Activated T-cell treated with anti-CD3 and anti-CD28 coated beads, Interleukin-2, amount 50 U/mL, for 72 hours (primary cell): Measurements from ENCODE around the gene C1QTNF2. TPM values are rescaled to one million over a fixed set of nuclear protein-coding genes. Genes with fewer than 3 reads are reported as not detected.
"Not testable (repeated sequence)": the region's sequence is repeated elsewhere in the genome, so short reads cannot be mapped to it uniquely, and the experiment has no call there.

Source experiments
- ATAC-seq, 2 donors: fragments of 150-1000 bp; cut with Tn5 transposase; replicated peaks in 1 of 2; 2 replicates each; pipeline ENCODE4 v1.10.0; 2021; ENCODE audit warnings: moderate library complexity in 2 of 2, mild to moderate bottlenecking in 1 of 2
- DNase-seq, 2 donors: peaks; one replicate each; pipeline ENCODE4 v3.0.0; 2021 to 2022; ENCODE audit warnings: mixed read lengths in 1 of 2
- H3K27ac Mint-ChIP-seq: one replicate; pipeline ENCODE4 v1.8.0; 2022; ENCODE audit warnings: mild to moderate bottlenecking, moderate library complexity, mixed read lengths
- H3K27me3 Mint-ChIP-seq: one replicate; pipeline ENCODE4 v1.8.0; 2022; ENCODE audit warnings: low read depth, mixed read lengths
- H3K36me3 Mint-ChIP-seq, 2 donors: one replicate each; pipeline ENCODE4 v1.8.0; 2022; ENCODE audit warnings: mixed read lengths in 2 of 2, mild to moderate bottlenecking in 1 of 2; ENCODE audit not compliant: insufficient read depth in 2 of 2
- H3K4me1 Mint-ChIP-seq: one replicate; pipeline ENCODE4 v1.8.0; 2022; ENCODE audit warnings: low read depth, mixed read lengths
- H3K4me3 Mint-ChIP-seq, 2 donors: one replicate each; pipeline ENCODE4 v1.8.0; 2022; ENCODE audit warnings: mild to moderate bottlenecking in 2 of 2, mixed read lengths in 2 of 2, moderate library complexity in 2 of 2
- H3K9me3 Mint-ChIP-seq, 2 donors: one replicate each; pipeline ENCODE4 v1.8.0; 2022; ENCODE audit warnings: mixed read lengths in 2 of 2
- total RNA-seq, 2 donors: library from RNA; stranded (reverse); gene quantifications; one replicate each; pipeline ENCODE4 v1.2.3, GENCODE V29; 2022

The C1QTNF2 gene
- total RNA-seq, 2 donors from 2014 or later = not detected

- Mint-ChIP-seq H3K27ac (no peak overlapping the region), H3K4me3 (no peak overlapping the region), H3K9me3 (no peaks in the 10 kb centered on the region), H3K27me3 (no peaks in the 10 kb centered on the region), H3K4me1 (no peaks in the 10 kb centered on the region), H3K36me3 (no peaks in the 10 kb centered on the region)
- no peak for DNase-seq
- no peak for ATAC-seq
Measured at GRCh38 chr5:160349249-160349934, 21.0 kb downstream of the C1QTNF2 start.

DNA sequence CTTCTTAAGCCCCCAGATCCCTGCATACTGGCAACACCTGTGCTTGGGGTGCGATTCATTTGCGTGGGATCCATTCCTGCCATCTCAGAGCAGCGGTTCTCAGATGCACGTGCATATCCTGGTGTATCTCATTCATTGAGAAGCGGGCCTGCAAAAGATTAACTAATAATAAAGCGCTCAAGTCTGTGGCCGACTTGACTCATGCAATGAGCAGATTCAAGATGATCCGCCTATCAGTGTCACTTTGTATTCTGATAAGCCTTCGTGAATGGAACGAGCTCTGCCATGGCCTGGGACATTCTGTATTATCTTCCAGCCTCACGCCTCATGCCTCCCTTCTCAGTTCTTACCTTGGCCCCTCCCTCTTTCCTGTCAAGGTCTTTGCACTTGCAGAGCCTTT lies 22.3 kb downstream of the C1QTNF2 start:
- H3K36me3 Mint-ChIP-seq = no peaks in the 10 kb centered on the region
- no peak overlapping the region for H3K27ac Mint-ChIP-seq
- no peak for DNase-seq
- H3K4me3 Mint-ChIP-seq = no peak overlapping the region
- no peak for ATAC-seq
- no peaks in the 10 kb centered on the region for H3K27me3 Mint-ChIP-seq
- H3K9me3 Mint-ChIP-seq = no peaks in the 10 kb centered on the region
- no peaks in the 10 kb centered on the region for H3K4me1 Mint-ChIP-seq

GRCh38 chr5:160347448-160347847 lies 23.0 kb downstream of the C1QTNF2 start:
- DNase-seq (no peak), ATAC-seq (no peak)
- Mint-ChIP-seq H3K27me3 (no peaks in the 10 kb centered on the region), H3K9me3 (no peaks in the 10 kb centered on the region), H3K36me3 (no peaks in the 10 kb centered on the region), H3K27ac (no peak overlapping the region), H3K4me1 (no peaks in the 10 kb centered on the region), H3K4me3 (no peak overlapping the region)

GRCh38 chr5:160342413-160342941 lies 27.9 kb downstream of the C1QTNF2 start:
- Mint-ChIP-seq H3K27ac (no peak overlapping the region), H3K9me3 (no peaks in the 10 kb centered on the region), H3K4me1 (no peaks in the 10 kb centered on the region), H3K4me3 (no peak overlapping the region), H3K36me3 (no peaks in the 10 kb centered on the region), H3K27me3 (no peaks in the 10 kb centered on the region)
- ATAC-seq (no peak), DNase-seq (no peak)

GRCh38 chr5:160341309-160341870 lies 29.0 kb downstream of the C1QTNF2 start:
- Mint-ChIP-seq H3K4me3 (no peak overlapping the region), H3K27me3 (no peaks in the 10 kb centered on the region), H3K27ac (no peak overlapping the region), H3K9me3 (no peaks in the 10 kb centered on the region), H3K36me3 (no peaks in the 10 kb centered on the region), H3K4me1 (no peaks in the 10 kb centered on the region)
- DNase-seq (no peak), ATAC-seq (no peak)

GRCh38 chr5:160340513-160340912 lies 29.9 kb downstream of the C1QTNF2 start:
- not testable (repeated sequence) for H3K27me3 Mint-ChIP-seq, H3K9me3 Mint-ChIP-seq, H3K4me3 Mint-ChIP-seq, DNase-seq, H3K27ac Mint-ChIP-seq, H3K36me3 Mint-ChIP-seq, H3K4me1 Mint-ChIP-seq
- peak in 1 of 2 donors; percentile 15 for ATAC-seq

GRCh38 chr5:160339406-160340130 lies 30.9 kb downstream of the C1QTNF2 start:
- Mint-ChIP-seq H3K27ac (no peak overlapping the region), H3K4me3 (no peak overlapping the region), H3K9me3 (no peaks in the 10 kb centered on the region), H3K36me3 (no peaks in the 10 kb centered on the region), H3K4me1 (no peaks in the 10 kb centered on the region), H3K27me3 (no peaks in the 10 kb centered on the region)
- ATAC-seq = peak in 1 of 2 donors; percentile 60
- no peak for DNase-seq

- DNase-seq, H3K4me3 Mint-ChIP-seq, H3K9me3 Mint-ChIP-seq, H3K36me3 Mint-ChIP-seq, H3K27me3 Mint-ChIP-seq, H3K27ac Mint-ChIP-seq, ATAC-seq: not testable (repeated sequence)
- H3K4me1 Mint-ChIP-seq = peaks cover 11% of the 10 kb centered on the region
Measured at GRCh38 chr5:160334716-160335115, 35.7 kb downstream of the C1QTNF2 start.

DNA sequence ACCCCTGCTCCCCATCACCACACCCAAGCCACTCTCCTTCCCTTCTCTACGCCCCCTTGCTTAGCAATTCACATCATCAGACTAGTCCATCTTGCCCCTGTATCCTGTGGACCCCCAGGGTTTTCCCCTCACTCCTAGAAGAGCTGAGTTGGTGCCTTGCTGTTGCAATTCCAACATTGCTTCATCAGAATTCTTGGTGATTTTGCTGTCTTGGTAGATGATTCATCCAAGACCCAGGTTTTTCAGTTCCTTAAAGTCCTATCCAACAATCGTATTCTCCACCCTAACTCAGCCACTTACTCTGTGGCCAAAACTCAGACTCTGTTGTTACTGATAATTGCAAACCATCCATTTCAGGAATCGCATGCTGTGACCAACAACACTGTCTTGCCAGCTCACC lies 36.7 kb downstream of the C1QTNF2 start:
- Mint-ChIP-seq H3K27ac (no peak overlapping the region), H3K27me3 (peaks cover 6% of the 10 kb centered on the region), H3K4me1 (peaks cover 11% of the 10 kb centered on the region), H3K9me3 (no peaks in the 10 kb centered on the region), H3K36me3 (no peaks in the 10 kb centered on the region), H3K4me3 (no peak overlapping the region)
- ATAC-seq (no peak), DNase-seq (no peak)

- Mint-ChIP-seq H3K4me1 (peaks cover 11% of the 10 kb centered on the region), H3K4me3 (no peak overlapping the region), H3K9me3 (peaks cover 0 to 2% of the 10 kb centered on the region in 2 donors), H3K36me3 (no peaks in the 10 kb centered on the region), H3K27ac (no peak overlapping the region), H3K27me3 (peaks cover 6% of the 10 kb centered on the region)
- DNase-seq (peak in 1 of 2 donors; percentile 10), ATAC-seq (peak in 1 of 2 donors; percentile 47)
Measured at GRCh38 chr5:160330212-160330611, 40.2 kb downstream of the C1QTNF2 start.

DNA sequence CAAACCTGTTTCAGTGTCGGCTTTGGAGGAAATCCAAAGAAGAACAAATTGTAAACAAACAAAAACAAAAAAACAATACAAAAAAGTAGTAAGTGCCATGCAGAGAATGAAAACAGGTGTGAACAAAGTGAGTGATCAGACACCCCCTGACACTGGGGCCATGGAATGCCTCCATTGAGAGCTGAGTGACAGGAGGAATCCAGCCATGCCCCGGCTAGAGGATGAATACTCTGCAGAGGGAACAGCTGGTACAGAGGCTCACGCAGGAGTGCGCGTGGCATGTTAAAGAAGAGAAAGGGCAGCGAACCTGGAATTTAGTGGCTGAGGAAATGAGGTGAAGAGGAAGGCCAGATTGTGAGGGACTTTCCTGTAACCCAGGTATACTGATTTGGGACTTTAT lies 42.6 kb downstream of the C1QTNF2 start:
- no peak for DNase-seq
- peaks cover 0 to 2% of the 10 kb centered on the region in 2 donors for H3K9me3 Mint-ChIP-seq
- no peak for ATAC-seq
- H3K27ac Mint-ChIP-seq = peak overlapping the region; percentile 18
- H3K36me3 Mint-ChIP-seq = no peaks in the 10 kb centered on the region
- peaks cover 11% of the 10 kb centered on the region for H3K4me1 Mint-ChIP-seq
- no peaks in the 10 kb centered on the region for H3K27me3 Mint-ChIP-seq
- no peak overlapping the region for H3K4me3 Mint-ChIP-seq

GRCh38 chr5:160326981-160327380 lies 43.4 kb downstream of the C1QTNF2 start:
- peaks cover 11% of the 10 kb centered on the region for H3K4me1 Mint-ChIP-seq
- no peak overlapping the region for H3K27ac Mint-ChIP-seq
- H3K4me3 Mint-ChIP-seq = no peak overlapping the region
- ATAC-seq (no peak), DNase-seq (no peak)
- peaks cover 0 to 2% of the 10 kb centered on the region in 2 donors for H3K9me3 Mint-ChIP-seq
- H3K36me3 Mint-ChIP-seq = no peaks in the 10 kb centered on the region
- H3K27me3 Mint-ChIP-seq = no peaks in the 10 kb centered on the region

DNA sequence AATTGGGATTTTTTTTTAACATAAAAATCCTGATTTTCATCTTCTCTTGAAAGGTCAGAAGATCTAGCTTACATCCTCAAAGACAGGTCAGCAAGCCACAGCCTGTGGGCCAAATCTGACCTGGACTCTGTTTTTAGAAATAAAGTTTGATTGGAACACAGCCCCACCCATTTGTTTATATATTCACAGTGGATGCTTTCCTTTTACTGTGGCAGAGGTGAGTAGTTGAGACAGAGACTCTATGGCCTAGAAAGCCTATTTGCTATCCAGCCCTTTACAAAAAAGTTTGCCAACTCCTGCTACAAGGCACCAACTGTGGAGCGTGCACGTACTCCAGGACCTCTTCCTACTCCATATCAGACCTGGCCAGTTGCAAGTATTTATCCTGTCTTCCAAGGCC lies 44.7 kb downstream of the C1QTNF2 start:
- no peak overlapping the region for H3K4me3 Mint-ChIP-seq
- no peak for ATAC-seq
- DNase-seq = no peak
- peaks cover 10% of the 10 kb centered on the region for H3K4me1 Mint-ChIP-seq
- no peaks in the 10 kb centered on the region for H3K36me3 Mint-ChIP-seq
- peaks cover 5% of the 10 kb centered on the region for H3K27me3 Mint-ChIP-seq
- peaks cover 0 to 2% of the 10 kb centered on the region in 2 donors for H3K9me3 Mint-ChIP-seq
- H3K27ac Mint-ChIP-seq = no peak overlapping the region
